Measurements from ENCODE around the gene CDC45. TPM values are rescaled to one million over a fixed set of nuclear protein-coding genes. Genes with fewer than 3 reads are reported as not detected.

Gene CDC45
- total and polyA plus RNA-seq, 2 donors (not counting 1 experiment from before 2014, with no cell fraction given): 3.8 to 12.0 TPM

GRCh38 chr22:19509923-19510322 lies 30.2 kb downstream of the CDC45 start:
- Histone ChIP-seq H3K4me3 (replicated peaks in 1 of 4; ENCODE audit: control extremely low read depth in 1 of 4, insufficient read depth in 1 of 4, low read depth in 3 of 4, low read length in 4 of 4) (no peak overlapping the region), H3K4me1 (ENCODE audit: control insufficient read depth, extremely low read depth, insufficient read depth, low read length) (no peaks in the 10 kb centered on the region), H4K20me1 (ENCODE audit: control insufficient read depth, extremely low read depth, insufficient read depth, low read length) (no peaks in the 10 kb centered on the region), H2AFZ (ENCODE audit: low read length) (no peak overlapping the region), H3K9ac (ENCODE audit: insufficient read depth, low read length) (no peak overlapping the region), H3K36me3 (ENCODE audit: control insufficient read depth, insufficient read depth, low read length) (peaks cover 2% of the 10 kb centered on the region), H3K9me3 (ENCODE audit: control insufficient read depth, insufficient read depth, low read depth, low read length) (no peaks in the 10 kb centered on the region), H3K27me3 (ENCODE audit: control insufficient read depth, insufficient read depth, low read length) (no peaks in the 10 kb centered on the region), H3K79me2 (ENCODE audit: control insufficient read depth, insufficient read depth, low read length) (no peaks in the 10 kb centered on the region), H3K4me2 (ENCODE audit: extremely low read depth, insufficient read depth, low read length) (no peak overlapping the region), H3K27ac (ENCODE audit: insufficient read depth, low read length) (no peak overlapping the region)
- no peak for DNase-seq (ENCODE audit: low read depth in 2 of 2)
- TF ChIP-seq CTCF (conservative IDR thresholded peaks at IDR 0.05 in 1 of 2, IDR thresholded peaks at IDR 0.05 in 1 of 2; ENCODE audit: low read depth in 1 of 2, low read length in 2 of 2) (no peak), EZH2 (IDR thresholded peaks at IDR 0.05; ENCODE audit: low read length, missing control alignments) (no peak)

- Histone ChIP-seq H3K36me3 (ENCODE audit: control insufficient read depth, insufficient read depth, low read length) (peaks cover 3% of the 10 kb centered on the region), H3K9me3 (ENCODE audit: control insufficient read depth, insufficient read depth, low read depth, low read length) (no peaks in the 10 kb centered on the region), H3K4me3 (replicated peaks in 1 of 4; ENCODE audit: control extremely low read depth in 1 of 4, insufficient read depth in 1 of 4, low read depth in 3 of 4, low read length in 4 of 4) (no peak overlapping the region), H3K9ac (ENCODE audit: insufficient read depth, low read length) (no peak overlapping the region), H2AFZ (ENCODE audit: low read length) (no peak overlapping the region), H3K4me2 (ENCODE audit: extremely low read depth, insufficient read depth, low read length) (no peak overlapping the region), H3K79me2 (ENCODE audit: control insufficient read depth, insufficient read depth, low read length) (no peaks in the 10 kb centered on the region), H3K27me3 (ENCODE audit: control insufficient read depth, insufficient read depth, low read length) (no peaks in the 10 kb centered on the region), H3K4me1 (ENCODE audit: control insufficient read depth, extremely low read depth, insufficient read depth, low read length) (no peaks in the 10 kb centered on the region), H3K27ac (ENCODE audit: insufficient read depth, low read length) (no peak overlapping the region), H4K20me1 (ENCODE audit: control insufficient read depth, extremely low read depth, insufficient read depth, low read length) (no peaks in the 10 kb centered on the region)
- DNase-seq (ENCODE audit: low read depth in 2 of 2): no peak
- TF ChIP-seq EZH2 (IDR thresholded peaks at IDR 0.05; ENCODE audit: low read length, missing control alignments): no peak
- TF ChIP-seq CTCF (conservative IDR thresholded peaks at IDR 0.05 in 1 of 2, IDR thresholded peaks at IDR 0.05 in 1 of 2; ENCODE audit: low read depth in 1 of 2, low read length in 2 of 2): no peak
These were observed 31.2 kb downstream of the CDC45 start for GRCh38 chr22:19510919-19511341.

- no peak for DNase-seq (ENCODE audit: low read depth in 2 of 2)
- no peak overlapping the region for H3K4me2 ChIP-seq (ENCODE audit: extremely low read depth, insufficient read depth, low read length)
- no peaks in the 10 kb centered on the region for H3K4me1 ChIP-seq (ENCODE audit: control insufficient read depth, extremely low read depth, insufficient read depth, low read length)
- H3K9me3 ChIP-seq (ENCODE audit: control insufficient read depth, insufficient read depth, low read depth, low read length): no peaks in the 10 kb centered on the region
- H4K20me1 ChIP-seq (ENCODE audit: control insufficient read depth, extremely low read depth, insufficient read depth, low read length): no peaks in the 10 kb centered on the region
- no peak overlapping the region for H3K27ac ChIP-seq (ENCODE audit: insufficient read depth, low read length)
- H3K9ac ChIP-seq (ENCODE audit: insufficient read depth, low read length): no peak overlapping the region
- H3K36me3 ChIP-seq (ENCODE audit: control insufficient read depth, insufficient read depth, low read length): peaks cover 2% of the 10 kb centered on the region
- H3K4me3 ChIP-seq (replicated peaks in 1 of 4; ENCODE audit: control extremely low read depth in 1 of 4, insufficient read depth in 1 of 4, low read depth in 3 of 4, low read length in 4 of 4): no peak overlapping the region
- H2AFZ ChIP-seq (ENCODE audit: low read length): no peak overlapping the region
- H3K27me3 ChIP-seq (ENCODE audit: control insufficient read depth, insufficient read depth, low read length): no peaks in the 10 kb centered on the region
- no peaks in the 10 kb centered on the region for H3K79me2 ChIP-seq (ENCODE audit: control insufficient read depth, insufficient read depth, low read length)
- TF ChIP-seq CTCF (conservative IDR thresholded peaks at IDR 0.05 in 1 of 2, IDR thresholded peaks at IDR 0.05 in 1 of 2; ENCODE audit: low read depth in 1 of 2, low read length in 2 of 2): no peak
- TF ChIP-seq EZH2 (IDR thresholded peaks at IDR 0.05; ENCODE audit: low read length, missing control alignments): no peak
These were observed 34.1 kb downstream of the CDC45 start for GRCh38 chr22:19513823-19514222.

Data from fibroblast of lung (primary cell).